ENCODE measurements around the gene DENND1B.
A peak's percentile ranks its signal among the peaks of the same experiment; 100 is the strongest.

DENND1B gene, protein sequence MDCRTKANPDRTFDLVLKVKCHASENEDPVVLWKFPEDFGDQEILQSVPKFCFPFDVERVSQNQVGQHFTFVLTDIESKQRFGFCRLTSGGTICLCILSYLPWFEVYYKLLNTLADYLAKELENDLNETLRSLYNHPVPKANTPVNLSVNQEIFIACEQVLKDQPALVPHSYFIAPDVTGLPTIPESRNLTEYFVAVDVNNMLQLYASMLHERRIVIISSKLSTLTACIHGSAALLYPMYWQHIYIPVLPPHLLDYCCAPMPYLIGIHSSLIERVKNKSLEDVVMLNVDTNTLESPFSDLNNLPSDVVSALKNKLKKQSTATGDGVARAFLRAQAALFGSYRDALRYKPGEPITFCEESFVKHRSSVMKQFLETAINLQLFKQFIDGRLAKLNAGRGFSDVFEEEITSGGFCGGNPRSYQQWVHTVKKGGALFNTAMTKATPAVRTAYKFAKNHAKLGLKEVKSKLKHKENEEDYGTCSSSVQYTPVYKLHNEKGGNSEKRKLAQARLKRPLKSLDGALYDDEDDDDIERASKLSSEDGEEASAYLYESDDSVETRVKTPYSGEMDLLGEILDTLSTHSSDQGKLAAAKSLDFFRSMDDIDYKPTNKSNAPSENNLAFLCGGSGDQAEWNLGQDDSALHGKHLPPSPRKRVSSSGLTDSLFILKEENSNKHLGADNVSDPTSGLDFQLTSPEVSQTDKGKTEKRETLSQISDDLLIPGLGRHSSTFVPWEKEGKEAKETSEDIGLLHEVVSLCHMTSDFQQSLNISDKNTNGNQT

DNA sequence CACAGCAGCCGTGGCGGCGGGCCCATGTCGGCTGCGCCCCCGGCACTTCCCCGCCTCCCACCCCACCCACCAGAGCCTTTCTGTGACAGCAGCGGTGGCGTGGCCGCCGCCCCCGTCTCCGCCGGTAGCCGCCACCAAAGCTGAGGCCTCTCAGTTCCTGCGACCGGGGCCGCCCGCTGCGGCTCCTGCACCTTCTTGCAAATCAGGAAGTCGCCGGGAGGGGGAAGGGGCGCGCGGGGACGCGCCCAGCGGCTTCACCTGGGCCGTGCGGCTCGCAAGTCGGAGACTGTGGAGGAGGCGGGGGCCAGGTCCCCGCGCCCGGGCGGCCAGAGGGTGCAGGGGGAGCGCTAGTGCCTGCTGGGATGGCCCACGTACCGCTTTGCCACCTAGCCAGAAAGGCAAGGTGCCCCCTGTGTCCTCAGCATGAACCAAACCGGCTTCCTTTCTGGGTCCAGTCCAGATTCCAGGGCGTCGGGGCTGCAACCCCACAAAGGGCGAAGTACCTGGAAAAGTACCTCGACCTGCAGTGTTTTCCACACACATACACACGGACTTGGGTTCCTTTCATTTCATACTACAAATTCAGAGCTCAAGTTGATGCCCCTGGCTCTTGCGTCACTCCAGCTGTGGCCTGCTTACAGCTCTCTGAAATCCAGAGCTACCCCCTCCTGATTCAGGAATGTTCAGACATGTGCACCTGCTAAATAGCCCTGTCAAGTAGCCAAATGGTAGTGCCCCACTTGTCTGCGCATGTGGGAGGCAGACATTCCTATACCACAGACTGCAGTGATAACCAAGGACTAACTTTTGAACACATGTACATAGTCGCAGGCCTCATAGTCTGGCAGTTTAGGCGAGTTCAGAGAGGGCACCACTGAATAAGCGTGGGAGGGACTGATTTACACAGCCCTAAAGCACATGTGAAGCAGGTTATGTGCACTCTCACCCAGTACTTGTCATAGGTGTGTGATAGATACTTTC is at the start of gene DENND1B:
TSS of gene DENND1B (minus strand) at position 199 of the 981 bp plus-strand sequence. CDS start 325 bp downstream, outside the sequence.
- peak; percentile 22 for DNase-seq (ENCODE audit: low read depth)

DNA sequence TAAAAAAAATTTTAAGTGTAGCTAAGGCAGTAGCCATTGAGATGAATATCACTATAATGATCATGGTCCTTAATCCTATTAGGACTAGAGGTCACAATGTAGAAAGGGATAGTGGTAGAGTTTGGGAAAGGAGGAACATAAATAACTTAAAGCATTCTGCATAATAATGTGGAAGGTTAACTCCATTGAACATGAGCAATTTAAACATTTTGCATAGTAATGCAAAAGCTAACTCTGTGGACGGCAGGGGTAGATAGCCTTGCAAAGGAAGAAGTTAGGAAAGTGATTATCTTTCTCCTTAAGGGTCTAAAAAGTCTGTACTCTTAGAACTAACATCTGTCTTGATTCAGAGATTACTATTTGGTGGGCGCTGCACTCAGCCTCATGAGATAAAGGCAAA is 39.0 kb upstream of the DENND1B start:
- no peak for DNase-seq (ENCODE audit: low read depth)

DNA sequence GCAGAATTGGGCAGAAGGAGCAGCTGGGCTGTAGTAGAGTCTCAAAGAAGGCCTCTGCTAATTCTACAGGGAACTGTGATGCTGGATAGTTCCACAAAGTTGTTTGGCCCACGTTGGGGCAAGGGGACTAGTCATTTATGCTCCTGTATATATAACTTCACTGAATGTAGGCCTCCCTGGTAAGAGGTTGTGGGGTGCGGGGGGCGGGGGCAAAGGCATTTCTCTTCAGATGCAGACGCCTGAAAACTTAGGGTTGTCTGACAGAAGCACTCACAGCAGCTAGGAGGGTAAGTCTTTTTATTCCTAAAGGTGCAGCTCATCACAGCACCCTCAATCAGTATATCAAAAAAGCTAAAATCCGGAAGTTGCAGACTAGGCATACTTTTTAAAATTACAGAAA is 38.5 kb upstream of the DENND1B start:
- no peak for DNase-seq (ENCODE audit: low read depth)

DNA sequence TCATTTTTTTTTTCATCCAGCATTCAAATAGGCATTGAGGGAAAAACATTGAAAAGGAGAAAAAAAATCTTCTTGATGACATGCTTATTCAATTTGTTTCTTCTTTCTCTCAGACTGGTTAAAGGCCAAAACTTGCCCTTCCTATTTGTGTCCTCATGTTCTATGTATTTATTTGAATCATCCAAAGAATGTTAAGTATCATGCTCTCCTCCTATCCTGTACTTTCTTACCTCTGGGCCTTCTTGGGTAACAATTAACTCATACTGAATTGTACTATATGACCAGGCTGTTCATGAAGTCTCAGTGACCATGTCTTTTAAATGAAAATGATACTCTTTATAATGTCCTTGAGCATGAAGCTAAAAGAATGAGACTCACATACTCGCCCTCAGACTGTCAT is 36.5 kb upstream of the DENND1B start:
- no peak for DNase-seq (ENCODE audit: low read depth)

DNA sequence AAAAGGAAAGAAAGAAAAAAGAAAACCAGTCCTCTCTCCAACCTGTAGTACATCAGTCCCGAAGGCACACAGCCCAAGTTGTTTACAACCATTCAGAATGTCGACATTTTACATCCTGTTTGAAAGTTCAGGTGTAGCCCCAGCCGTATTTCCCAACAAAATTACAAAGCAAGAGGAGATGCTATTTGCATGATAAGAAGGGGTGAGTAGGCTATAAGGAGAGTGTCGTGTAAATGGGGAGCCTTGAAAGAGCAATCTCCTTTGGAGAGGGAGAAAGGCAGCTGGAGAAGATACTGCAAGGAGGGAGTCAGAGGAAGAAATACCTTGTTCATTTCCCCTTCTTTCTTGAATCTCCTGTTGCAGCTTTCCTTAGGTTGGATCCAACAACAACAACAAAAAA is 35.5 kb upstream of the DENND1B start:
- no peak for DNase-seq (ENCODE audit: low read depth)

DNA sequence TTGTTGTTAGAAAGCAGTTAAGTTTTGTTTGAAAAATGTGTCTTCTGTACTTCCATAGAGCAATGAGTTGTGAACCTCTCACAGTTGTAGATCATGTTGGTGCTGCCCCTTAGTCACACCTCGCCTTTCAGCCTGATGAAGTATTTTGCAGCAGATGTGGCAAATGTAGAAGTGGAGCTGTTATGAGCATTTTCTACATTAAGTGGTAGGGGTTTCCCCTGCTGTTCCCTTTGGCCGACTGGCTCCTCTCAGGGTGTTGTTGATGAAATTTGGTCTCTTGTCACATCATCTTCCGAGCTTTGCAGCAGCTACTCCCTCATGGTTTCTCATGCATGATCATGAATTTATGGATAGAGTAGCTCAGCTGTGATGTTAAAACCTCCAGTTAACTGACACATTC is 33.6 kb upstream of the DENND1B start:
- DNase-seq (ENCODE audit: low read depth): no peak

DNA sequence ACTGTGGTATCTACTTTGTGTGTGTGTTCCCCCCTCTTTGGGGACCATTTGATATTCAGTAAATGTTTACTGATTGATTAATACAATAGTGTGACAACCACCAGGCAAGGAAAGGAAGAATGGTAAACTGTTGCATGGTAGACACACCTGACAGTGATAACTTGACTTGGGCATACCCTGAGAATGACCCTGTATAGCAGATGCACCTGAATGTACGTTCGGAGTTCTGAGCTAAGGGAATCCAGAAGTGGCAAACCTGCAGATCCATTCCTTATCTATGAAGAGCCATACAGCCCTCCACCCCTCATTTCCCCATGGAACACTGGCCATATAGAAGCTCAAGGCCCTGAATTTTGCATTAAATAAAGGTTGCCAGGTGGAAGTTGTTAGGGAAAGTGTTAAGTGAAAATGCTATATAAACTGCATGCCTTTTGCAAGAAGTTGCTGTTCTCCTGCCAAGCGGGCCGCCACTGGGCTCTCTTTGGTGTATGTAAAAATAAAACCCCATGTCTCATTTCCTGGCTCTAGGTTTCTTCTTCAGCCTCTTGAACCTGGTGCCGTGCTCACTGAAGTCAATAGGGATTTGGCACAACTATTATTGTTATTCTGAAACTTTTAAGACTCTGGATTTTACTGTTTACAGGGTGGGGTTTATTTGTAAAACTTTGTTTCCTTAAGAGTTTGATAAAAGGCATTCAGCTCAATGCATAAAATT is 32.6 kb upstream of the DENND1B start:
- no peak for DNase-seq (ENCODE audit: low read depth)

DNA sequence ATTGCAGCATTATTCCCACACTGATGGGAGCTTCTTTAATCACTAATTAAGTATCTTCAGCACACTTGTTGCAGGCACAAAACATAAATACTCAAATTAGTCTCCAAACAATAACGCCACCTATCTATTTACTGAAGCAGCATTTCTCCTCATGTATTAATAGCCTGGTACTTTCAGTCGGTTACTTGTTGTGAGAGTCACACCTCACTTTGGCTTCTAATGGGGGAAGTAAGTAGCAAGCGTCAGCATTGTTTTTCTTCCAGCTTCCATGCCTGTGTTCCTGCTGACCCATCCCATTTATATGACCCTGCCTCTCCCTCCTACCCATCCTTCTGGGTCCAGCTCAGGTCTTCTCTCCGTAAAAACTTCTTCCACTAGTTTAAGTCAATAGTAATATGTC is 31.9 kb upstream of the DENND1B start:
- no peak for DNase-seq (ENCODE audit: low read depth)

DNA sequence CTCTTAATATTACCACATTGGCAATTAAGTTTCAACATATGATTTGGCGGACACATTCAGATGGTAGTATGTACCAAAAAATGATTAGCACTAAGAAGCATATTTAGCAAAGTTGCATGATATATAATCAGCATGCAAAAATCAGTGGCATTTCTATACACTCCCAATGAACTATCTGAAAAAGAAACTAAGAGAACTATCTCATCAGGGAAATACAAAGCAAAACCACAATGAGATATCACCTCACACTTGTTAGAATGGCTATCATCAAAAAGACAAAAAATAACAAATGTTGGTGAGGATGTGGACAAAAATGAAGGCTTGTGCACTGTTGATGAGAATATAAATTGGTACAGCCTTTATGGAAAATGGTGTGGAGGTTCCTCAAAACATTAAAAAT is 31.4 kb upstream of the DENND1B start:
- no peak for DNase-seq (ENCODE audit: low read depth)

DNA sequence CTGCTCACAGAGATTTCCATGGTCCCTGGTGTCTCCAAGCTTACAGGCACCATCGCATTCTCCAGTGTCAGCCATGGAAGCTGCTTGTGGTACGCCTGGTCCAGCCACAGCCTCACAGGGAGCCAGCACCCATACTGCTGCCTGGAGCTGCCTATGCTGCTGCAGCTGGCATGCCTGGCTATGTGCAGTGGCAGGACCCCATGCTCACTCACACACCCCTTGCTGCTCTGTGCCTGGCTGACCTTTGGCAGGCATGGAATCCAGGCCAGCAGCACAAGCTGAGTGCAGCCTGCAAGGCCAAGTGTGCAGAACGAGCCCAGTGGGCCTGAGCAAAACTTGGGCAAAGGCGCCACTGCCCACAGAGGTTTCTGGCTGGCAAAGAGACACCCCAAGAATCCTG is 26.4 kb upstream of the DENND1B start:
- DNase-seq (ENCODE audit: low read depth): no peak

DNA sequence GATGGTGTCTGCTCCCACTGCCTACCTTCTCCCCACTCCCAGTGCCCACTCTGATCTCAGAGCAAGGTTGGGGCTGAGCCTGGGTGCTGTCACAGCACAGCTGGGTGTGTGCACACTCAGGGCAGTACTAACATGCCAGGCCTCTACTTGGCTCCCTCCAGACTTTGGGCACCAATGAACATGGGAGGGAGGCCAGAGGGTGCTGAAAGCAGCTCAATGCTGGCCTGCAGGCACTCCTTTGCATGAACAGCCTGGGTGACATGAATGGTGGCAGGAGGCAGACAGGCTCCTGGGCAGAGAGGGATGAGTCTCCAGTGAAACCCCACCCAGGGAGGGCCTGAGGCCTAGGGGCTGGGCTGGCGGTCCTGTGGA is 25.8 kb upstream of the DENND1B start:
- no peak for DNase-seq (ENCODE audit: low read depth)

DNA sequence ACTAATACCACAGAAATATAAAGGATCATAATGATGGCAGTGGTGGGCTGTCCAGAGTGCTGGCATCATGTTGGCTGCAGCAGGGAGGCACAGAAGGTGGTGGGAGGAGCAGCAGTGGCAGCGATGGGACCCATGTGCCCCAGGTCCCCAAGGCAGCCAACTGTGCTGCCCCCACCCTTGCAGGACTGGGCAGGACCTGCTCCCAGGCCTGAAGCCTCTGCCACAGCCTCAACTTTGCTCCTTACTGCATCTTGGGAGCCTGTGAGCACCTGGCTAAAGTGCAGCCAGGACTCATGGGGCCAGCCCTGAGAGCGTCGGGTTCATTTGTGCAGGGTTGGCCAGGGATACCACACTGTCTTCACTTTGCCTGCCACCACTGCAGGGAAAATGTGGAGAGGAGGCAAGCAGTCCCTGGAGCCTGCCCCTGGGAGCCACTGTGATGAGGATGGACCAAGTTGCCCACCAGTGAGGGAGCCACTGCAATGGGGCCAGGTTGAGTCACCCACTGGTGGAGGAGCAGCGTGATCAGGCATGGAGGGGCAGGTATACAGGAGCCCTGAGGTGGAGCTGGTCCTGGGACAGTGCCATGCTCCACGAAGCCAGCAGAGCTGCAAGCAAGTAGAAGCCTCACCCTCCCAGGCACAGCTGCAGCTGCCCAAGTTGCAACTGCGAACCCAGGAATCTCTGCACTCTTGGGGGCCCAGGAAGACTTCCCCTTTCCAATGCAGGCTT is 25.3 kb upstream of the DENND1B start:
- DNase-seq (ENCODE audit: low read depth): no peak

DNA sequence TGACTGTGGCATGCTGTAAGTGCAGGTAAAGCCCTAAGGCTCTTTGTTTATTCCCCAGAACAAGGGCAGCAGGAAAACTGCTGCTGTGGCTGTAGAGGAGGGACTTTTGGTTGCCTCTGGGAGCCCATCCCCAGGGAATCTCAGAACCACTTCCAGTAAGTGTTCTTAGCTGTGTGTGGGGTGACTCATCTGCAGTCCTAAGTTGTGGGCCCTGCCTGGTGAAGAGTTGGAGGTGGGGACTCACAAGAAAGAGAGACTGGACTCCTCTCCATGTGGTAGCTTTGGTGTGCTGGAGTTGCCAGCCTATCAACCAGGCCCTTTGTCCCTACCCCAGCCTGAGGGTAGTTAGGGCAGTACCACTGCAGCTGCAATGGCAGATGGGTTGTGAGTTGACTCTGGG is 24.0 kb upstream of the DENND1B start:
- DNase-seq (ENCODE audit: low read depth): peak; percentile 49

DNA sequence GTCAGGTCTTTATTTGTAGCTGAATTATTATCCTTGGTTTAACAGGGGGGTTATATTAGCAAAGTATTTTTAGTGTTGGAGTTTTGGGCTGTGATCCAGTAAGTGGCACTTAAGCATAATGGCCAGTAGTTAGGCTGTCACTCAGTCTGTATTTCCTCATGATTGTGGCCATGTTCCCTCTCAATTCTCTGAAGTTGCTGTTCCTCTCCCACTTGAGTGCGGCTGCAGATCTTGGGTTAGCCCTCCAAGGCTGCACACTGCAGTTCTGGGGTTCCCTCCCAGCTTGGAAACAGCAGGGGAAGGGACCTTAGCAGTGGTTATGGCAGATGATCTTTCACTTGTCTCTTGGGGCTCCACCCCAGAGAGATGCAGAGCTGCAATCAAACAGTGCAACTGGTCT is 23.2 kb upstream of the DENND1B start:
- DNase-seq (ENCODE audit: low read depth): no peak

DNA sequence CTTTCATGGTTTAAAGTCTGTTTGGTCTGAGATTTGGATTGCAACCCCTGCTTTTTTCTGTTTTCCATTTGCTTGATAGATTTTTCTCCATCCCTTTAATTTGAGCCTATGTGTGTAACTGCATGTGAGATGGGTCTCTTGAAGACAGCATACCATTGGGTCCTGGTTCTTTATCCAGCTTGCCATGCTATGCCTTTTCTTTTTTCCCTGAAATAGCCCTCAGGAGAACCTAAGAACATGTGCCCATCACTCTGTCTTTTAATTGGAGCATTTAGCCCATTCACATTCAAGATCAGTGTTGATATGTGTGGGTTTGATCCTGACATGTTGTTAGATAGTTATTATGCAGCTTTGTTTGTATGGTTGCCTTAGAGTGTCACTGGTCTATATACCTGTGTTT is 21.7 kb upstream of the DENND1B start:
- no peak for DNase-seq (ENCODE audit: low read depth)

DNA sequence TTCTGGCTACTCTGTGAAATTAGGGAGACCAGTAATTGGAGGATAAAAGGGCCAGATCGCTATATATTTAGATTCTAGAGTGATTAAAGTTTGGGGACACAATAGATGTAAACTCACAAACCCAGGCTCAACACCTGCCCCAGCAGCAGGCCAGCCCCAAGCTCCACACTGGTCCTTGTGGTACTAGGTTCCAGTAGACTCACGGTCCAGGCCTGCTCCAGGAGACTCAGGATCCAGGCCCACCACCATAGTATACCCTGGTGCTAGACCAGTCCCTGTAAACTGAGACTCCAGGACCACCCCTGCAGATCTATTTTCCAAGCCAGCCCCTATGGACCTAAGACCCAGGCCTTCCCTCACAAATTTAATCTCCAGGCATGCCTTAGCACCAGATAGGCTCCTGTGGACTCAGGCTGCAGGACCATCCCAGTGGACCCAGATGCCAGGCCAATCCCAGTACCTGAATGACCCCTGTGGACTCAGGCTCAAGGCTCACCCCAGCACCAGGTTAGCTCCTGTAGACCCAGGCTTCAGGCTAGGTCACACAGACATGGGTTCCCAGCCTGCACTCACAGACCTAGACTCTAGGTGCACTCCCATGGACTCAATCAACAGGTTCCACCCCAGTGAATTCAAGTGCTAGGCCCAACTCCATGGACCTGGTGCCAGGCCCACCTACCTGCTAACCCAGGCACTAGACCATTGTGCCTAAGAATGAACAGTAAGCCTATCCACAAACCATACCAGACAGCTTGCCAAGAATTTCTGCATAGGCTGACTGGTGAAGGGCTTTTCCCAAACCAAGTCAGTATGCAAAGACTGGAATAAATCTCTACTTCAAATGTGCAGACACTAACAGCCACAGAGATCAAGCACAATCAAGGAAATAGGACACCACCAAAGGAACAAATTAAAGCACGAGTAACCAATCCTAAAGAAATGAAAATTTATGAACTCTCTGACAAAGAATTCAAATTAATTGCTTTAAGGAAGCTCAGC is 13.8 kb upstream of the DENND1B start:
- DNase-seq (ENCODE audit: low read depth): no peak

DNA sequence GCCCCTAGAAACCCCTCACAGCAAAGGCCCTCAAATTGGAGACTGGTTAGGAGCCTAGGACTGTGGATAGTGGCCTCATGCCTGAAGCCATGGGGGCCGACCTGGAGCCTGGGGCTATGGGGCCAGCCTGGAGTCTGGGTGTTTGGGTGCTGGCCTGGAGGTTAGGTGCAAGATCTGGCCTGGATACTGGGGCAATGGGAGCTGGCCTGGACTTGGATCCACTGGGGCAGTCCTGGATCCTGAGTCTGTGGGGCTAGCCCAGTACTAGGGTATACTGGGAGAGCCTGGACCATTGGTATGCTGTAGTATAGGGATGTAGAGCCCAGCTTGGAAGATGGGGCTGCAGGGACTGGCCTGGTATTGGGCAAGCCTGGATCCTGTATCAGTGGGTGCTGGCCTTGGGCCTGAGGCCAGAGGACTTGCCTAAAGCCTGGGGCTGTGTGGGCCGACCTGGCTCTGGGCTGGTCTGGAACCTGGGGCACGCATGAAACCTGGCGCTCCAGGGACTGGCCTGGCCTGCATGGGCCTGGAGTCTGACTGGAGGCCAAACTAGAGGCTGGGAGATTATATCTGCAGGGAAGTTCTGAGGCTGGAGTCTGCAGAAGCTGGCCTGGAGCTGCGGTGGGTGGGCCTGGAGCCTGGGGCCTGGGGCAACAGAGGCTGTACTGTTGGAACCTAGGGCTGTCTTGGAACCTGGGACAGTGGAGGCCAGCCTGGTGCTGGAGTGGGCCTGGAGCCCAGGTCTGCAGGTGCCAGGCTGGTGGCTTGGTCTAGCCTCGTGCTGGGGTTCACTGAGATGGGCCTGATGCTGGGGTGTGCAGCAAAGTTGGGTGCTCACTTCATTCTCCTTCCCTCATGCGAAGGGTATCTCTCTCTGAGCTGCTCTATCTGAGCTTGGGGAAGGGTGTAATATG is 12.6 kb upstream of the DENND1B start:
- no peak for DNase-seq (ENCODE audit: low read depth)

DNA sequence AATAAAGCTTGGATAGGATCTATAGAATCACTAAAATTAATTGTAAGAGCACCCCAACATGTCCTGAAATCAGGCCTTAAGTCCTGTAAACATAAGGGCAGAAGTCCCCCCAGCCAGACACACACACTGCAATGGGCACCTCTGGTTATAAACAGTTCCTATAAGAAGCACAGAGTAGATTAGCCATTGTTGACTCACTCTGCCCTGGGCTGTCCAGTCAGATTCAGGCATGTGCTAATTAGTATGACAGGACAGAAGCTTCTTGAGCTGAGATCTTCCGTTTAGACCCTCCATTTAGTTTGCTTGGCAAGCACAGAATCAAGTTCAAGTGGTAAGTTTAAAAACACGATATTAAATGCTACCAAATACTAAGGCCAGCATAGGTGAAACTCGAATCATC is 11.8 kb upstream of the DENND1B start:
- DNase-seq (ENCODE audit: low read depth): no peak

DNA sequence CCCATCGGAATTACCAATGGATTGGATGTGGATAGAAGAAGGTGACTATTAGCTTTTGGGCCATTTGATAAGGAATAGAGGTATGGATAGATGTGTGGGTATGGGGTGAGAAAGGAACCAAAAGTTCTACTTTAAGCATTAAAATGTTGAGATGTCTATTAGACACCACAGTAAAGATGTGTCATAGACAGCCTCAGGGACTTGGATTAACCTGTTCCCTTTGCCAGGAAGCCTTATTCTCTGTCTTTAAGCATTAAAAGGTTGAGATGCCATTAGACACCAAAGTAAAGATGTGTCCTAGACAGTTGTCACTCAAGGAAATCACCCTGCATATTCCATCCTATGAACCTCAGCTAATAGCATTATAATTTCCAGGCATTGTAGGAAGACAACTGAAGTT is 11.0 kb upstream of the DENND1B start:
- DNase-seq (ENCODE audit: low read depth): no peak

Measured in fibroblast of the conjunctiva (primary cell).